ENCODE measurements around the gene LBH. TPM values are rescaled to one million over a fixed set of nuclear protein-coding genes. Genes with fewer than 3 reads are reported as not detected.

The LBH gene
- 60.8 and 61.1 TPM in 2 replicates for total RNA-seq

- peaks cover 50% of the 10 kb centered on the region for H3K4me1 Mint-ChIP-seq (ENCODE audit: low read depth)
- intact Hi-C loops (cut with micrococcal nuclease), result loop anchor here (1.0 kb wide), 2 partner anchors 22 to 106 kb away; no protein-coding TSS in a partner anchor
- DNase-seq (ENCODE audit: low spot score), result peak; percentile 70
- H3K4me3 Mint-ChIP-seq (ENCODE audit: low read depth), result peak within 1 kb of the TSS; percentile 84
- H3K36me3 Mint-ChIP-seq (ENCODE audit: low read depth), result peaks cover 24% of the 10 kb centered on the region
- no peaks in the 10 kb centered on the region for H3K9me3 Mint-ChIP-seq
- peaks cover 4% of the 10 kb centered on the region for H3K27me3 Mint-ChIP-seq (ENCODE audit: low read depth)
- H3K27ac Mint-ChIP-seq, result peak within 1 kb of the TSS; percentile 79
Measured at GRCh38 chr2:30231212-30231995, at the start of gene LBH. Gene LBH (plus strand): TSS chr2:30231534. CDS start chr2:30231739, 205 bp downstream.

DNA sequence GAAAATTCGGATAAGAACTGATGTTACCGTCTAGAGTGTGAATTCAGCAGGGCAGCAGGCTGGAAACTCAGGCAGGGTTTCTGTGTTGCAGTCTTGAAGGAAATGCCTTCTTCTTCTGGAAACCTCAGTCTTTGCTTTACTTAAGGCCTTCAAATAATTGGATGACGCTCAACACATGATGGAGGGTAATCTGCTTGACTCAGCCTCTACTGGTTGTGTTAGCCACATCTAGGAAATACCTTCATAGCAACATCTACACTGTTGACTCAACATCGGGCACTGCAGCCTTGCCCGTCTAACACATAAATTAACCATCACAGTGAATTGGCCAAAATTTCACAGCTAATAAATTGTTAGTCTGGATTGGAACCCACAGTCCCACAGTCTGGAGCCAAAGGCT lies 47.3 kb upstream of the LBH start:
- H3K27ac Mint-ChIP-seq, result no peak overlapping the region
- peaks cover 15% of the 10 kb centered on the region for H3K27me3 Mint-ChIP-seq (ENCODE audit: low read depth)
- DNase-seq (ENCODE audit: low spot score), result no peak
- H3K4me3 Mint-ChIP-seq (ENCODE audit: low read depth), result no peak overlapping the region
- peaks cover 2% of the 10 kb centered on the region for H3K4me1 Mint-ChIP-seq (ENCODE audit: low read depth)
- no peaks in the 10 kb centered on the region for H3K9me3 Mint-ChIP-seq
- no peaks in the 10 kb centered on the region for H3K36me3 Mint-ChIP-seq (ENCODE audit: low read depth)
- intact Hi-C loops (cut with micrococcal nuclease), result no loop called here

- Mint-ChIP-seq H3K9me3 (no peaks in the 10 kb centered on the region), H3K4me3 (ENCODE audit: low read depth) (no peak overlapping the region), H3K4me1 (ENCODE audit: low read depth) (peaks cover 2% of the 10 kb centered on the region), H3K27ac (no peak overlapping the region), H3K36me3 (ENCODE audit: low read depth) (no peaks in the 10 kb centered on the region), H3K27me3 (ENCODE audit: low read depth) (peaks cover 10% of the 10 kb centered on the region)
- intact Hi-C loops (cut with micrococcal nuclease), result no loop called here
- DNase-seq (ENCODE audit: low spot score), result no peak
Measured at GRCh38 chr2:30185178-30185577, 46.2 kb upstream of the LBH start.

- Mint-ChIP-seq H3K36me3 (ENCODE audit: low read depth) (no peaks in the 10 kb centered on the region), H3K4me3 (ENCODE audit: low read depth) (no peak overlapping the region), H3K4me1 (ENCODE audit: low read depth) (peaks cover 2% of the 10 kb centered on the region), H3K27me3 (ENCODE audit: low read depth) (peaks cover 9% of the 10 kb centered on the region), H3K9me3 (no peaks in the 10 kb centered on the region), H3K27ac (no peak overlapping the region)
- DNase-seq (ENCODE audit: low spot score), result no peak
- intact Hi-C loops (cut with micrococcal nuclease), result no loop called here
Measured at GRCh38 chr2:30188292-30188691, 43.0 kb upstream of the LBH start.

DNA sequence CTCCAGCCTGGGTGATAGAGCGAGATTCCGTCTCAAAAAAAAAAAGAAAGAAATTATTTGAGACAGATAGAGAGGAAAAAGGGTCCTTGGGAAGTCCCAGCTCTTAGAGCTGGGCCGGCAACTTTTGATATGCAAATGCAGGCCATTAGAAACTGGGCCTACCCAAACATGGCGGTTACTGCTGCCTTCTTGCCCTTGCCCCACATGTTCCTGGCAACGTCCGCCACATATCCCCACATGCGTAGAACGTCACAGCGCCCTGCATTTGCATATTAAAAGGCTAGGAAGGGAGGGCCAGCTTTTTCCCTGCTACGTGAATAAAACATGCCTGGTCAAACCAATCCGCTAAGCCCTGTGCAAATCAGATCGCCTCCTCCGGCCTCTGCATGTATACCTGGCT lies 40.7 kb upstream of the LBH start:
- DNase-seq (ENCODE audit: low spot score), result no peak
- no peak overlapping the region for H3K4me3 Mint-ChIP-seq (ENCODE audit: low read depth)
- H3K9me3 Mint-ChIP-seq, result no peaks in the 10 kb centered on the region
- H3K36me3 Mint-ChIP-seq (ENCODE audit: low read depth), result no peaks in the 10 kb centered on the region
- H3K4me1 Mint-ChIP-seq (ENCODE audit: low read depth), result peaks cover 2% of the 10 kb centered on the region
- H3K27me3 Mint-ChIP-seq (ENCODE audit: low read depth), result peaks cover 5% of the 10 kb centered on the region
- no peak overlapping the region for H3K27ac Mint-ChIP-seq
- intact Hi-C loops (cut with micrococcal nuclease), result no loop called here

DNA sequence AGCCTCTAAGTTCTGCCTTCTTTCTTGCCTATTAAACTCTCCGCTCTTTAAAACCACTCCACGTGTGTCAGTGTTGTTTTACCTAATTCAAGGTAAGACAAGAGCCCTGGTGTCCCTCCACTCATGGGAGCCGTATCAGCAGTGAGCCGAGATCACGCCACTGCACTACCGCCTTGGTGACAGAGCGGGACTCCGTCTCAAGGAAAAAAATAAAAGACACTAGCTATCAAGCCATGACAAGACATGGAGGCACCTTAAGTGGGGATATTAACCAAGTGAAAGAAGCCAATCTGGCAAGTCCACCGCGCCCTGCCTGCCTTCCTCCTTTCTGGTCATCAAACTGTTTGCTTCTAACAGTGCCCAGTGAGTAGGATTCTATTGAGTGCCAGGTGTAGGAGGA lies 40.2 kb upstream of the LBH start:
- peaks cover 2% of the 10 kb centered on the region for H3K4me1 Mint-ChIP-seq (ENCODE audit: low read depth)
- intact Hi-C loops (cut with micrococcal nuclease), result no loop called here
- no peaks in the 10 kb centered on the region for H3K36me3 Mint-ChIP-seq (ENCODE audit: low read depth)
- peaks cover 3% of the 10 kb centered on the region for H3K27me3 Mint-ChIP-seq (ENCODE audit: low read depth)
- no peak overlapping the region for H3K27ac Mint-ChIP-seq
- no peak overlapping the region for H3K4me3 Mint-ChIP-seq (ENCODE audit: low read depth)
- H3K9me3 Mint-ChIP-seq, result no peaks in the 10 kb centered on the region
- DNase-seq (ENCODE audit: low spot score), result no peak

- no peak overlapping the region for H3K4me3 Mint-ChIP-seq (ENCODE audit: low read depth)
- H3K36me3 Mint-ChIP-seq (ENCODE audit: low read depth), result no peaks in the 10 kb centered on the region
- DNase-seq (ENCODE audit: low spot score), result no peak
- H3K9me3 Mint-ChIP-seq, result no peaks in the 10 kb centered on the region
- H3K4me1 Mint-ChIP-seq (ENCODE audit: low read depth), result peaks cover 2% of the 10 kb centered on the region
- no peak overlapping the region for H3K27ac Mint-ChIP-seq
- intact Hi-C loops (cut with micrococcal nuclease), result no loop called here
- peaks cover 2% of the 10 kb centered on the region for H3K27me3 Mint-ChIP-seq (ENCODE audit: low read depth)
Measured at GRCh38 chr2:30191819-30192271, 39.5 kb upstream of the LBH start.

DNA sequence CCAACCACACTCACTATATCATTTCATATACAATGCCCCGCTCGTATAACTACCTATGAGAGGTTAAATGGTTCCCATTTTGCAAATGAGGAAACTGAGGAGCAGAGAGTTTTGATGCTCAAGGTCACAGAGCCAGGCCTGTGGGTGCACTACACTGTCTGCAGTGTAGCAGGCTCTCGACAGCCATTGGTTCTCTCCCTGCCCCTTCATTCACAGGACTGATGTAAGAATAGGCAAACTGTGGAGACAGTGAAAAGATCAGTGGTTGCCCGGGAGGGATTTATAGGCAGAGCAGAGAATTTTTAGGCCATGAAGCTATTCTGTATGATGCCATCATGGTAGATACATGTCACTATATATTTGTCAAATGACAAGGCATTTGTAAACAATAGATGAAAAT lies 39.0 kb upstream of the LBH start:
- Mint-ChIP-seq H3K4me1 (ENCODE audit: low read depth) (peaks cover 2% of the 10 kb centered on the region), H3K4me3 (ENCODE audit: low read depth) (no peak overlapping the region), H3K36me3 (ENCODE audit: low read depth) (no peaks in the 10 kb centered on the region), H3K9me3 (no peaks in the 10 kb centered on the region), H3K27me3 (ENCODE audit: low read depth) (peaks cover 2% of the 10 kb centered on the region), H3K27ac (no peak overlapping the region)
- intact Hi-C loops (cut with micrococcal nuclease), result no loop called here
- no peak for DNase-seq (ENCODE audit: low spot score)

GRCh38 chr2:30193104-30193681 lies 38.1 kb upstream of the LBH start:
- no peak for DNase-seq (ENCODE audit: low spot score)
- no peak overlapping the region for H3K4me3 Mint-ChIP-seq (ENCODE audit: low read depth)
- H3K9me3 Mint-ChIP-seq, result no peaks in the 10 kb centered on the region
- H3K4me1 Mint-ChIP-seq (ENCODE audit: low read depth), result peaks cover 2% of the 10 kb centered on the region
- H3K27me3 Mint-ChIP-seq (ENCODE audit: low read depth), result peaks cover 2% of the 10 kb centered on the region
- no peak overlapping the region for H3K27ac Mint-ChIP-seq
- intact Hi-C loops (cut with micrococcal nuclease), result no loop called here
- H3K36me3 Mint-ChIP-seq (ENCODE audit: low read depth), result no peaks in the 10 kb centered on the region

- DNase-seq (ENCODE audit: low spot score), result no peak
- H3K4me1 Mint-ChIP-seq (ENCODE audit: low read depth), result no peaks in the 10 kb centered on the region
- H3K27me3 Mint-ChIP-seq (ENCODE audit: low read depth), result no peaks in the 10 kb centered on the region
- H3K27ac Mint-ChIP-seq, result no peak overlapping the region
- no peaks in the 10 kb centered on the region for H3K36me3 Mint-ChIP-seq (ENCODE audit: low read depth)
- intact Hi-C loops (cut with micrococcal nuclease), result no loop called here
- no peak overlapping the region for H3K4me3 Mint-ChIP-seq (ENCODE audit: low read depth)
- H3K9me3 Mint-ChIP-seq, result no peaks in the 10 kb centered on the region
Measured at GRCh38 chr2:30194421-30194820, 36.9 kb upstream of the LBH start.

DNA sequence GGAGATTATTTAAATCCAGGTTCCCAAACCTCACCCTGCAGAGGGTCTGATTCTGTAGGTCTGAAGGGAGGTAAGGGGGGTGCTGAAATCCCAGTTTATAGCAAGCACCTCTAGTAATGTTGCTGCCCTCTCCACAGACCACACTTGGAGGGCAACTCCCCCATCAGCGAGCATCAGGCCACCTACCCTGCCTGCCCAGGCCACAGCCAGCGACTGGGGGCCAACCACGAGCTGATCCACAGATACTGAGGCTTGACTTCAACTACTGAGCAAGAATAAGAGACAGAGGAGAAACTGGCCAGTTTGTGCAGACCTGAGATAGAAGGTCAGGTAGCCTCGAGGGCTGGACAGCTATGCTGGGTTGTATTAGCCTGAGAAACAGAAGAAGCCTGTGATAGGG lies 36.3 kb upstream of the LBH start:
- no peak for DNase-seq (ENCODE audit: low spot score)
- H3K27ac Mint-ChIP-seq, result no peak overlapping the region
- no peaks in the 10 kb centered on the region for H3K4me1 Mint-ChIP-seq (ENCODE audit: low read depth)
- intact Hi-C loops (cut with micrococcal nuclease), result no loop called here
- H3K36me3 Mint-ChIP-seq (ENCODE audit: low read depth), result no peaks in the 10 kb centered on the region
- no peaks in the 10 kb centered on the region for H3K9me3 Mint-ChIP-seq
- no peaks in the 10 kb centered on the region for H3K27me3 Mint-ChIP-seq (ENCODE audit: low read depth)
- no peak overlapping the region for H3K4me3 Mint-ChIP-seq (ENCODE audit: low read depth)

- intact Hi-C loops (cut with micrococcal nuclease), result no loop called here
- DNase-seq (ENCODE audit: low spot score), result no peak
- Mint-ChIP-seq H3K4me1 (ENCODE audit: low read depth) (no peaks in the 10 kb centered on the region), H3K36me3 (ENCODE audit: low read depth) (no peaks in the 10 kb centered on the region), H3K27ac (no peak overlapping the region), H3K4me3 (ENCODE audit: low read depth) (no peak overlapping the region), H3K27me3 (ENCODE audit: low read depth) (no peaks in the 10 kb centered on the region), H3K9me3 (no peaks in the 10 kb centered on the region)
Measured at GRCh38 chr2:30197570-30198192, 33.7 kb upstream of the LBH start.

GRCh38 chr2:30201990-30202389 lies 29.3 kb upstream of the LBH start:
- H3K27ac Mint-ChIP-seq, result no peak overlapping the region
- H3K27me3 Mint-ChIP-seq (ENCODE audit: low read depth), result peaks cover 4% of the 10 kb centered on the region
- no peak overlapping the region for H3K4me3 Mint-ChIP-seq (ENCODE audit: low read depth)
- intact Hi-C loops (cut with micrococcal nuclease), result no loop called here
- no peaks in the 10 kb centered on the region for H3K4me1 Mint-ChIP-seq (ENCODE audit: low read depth)
- no peak for DNase-seq (ENCODE audit: low spot score)
- no peaks in the 10 kb centered on the region for H3K9me3 Mint-ChIP-seq
- no peaks in the 10 kb centered on the region for H3K36me3 Mint-ChIP-seq (ENCODE audit: low read depth)
